IPS DF 4.7 (cell line): ENCODE data around the gene NDFIP2.

Experiments
- DNase-seq: peaks from one replicate; pipeline ENCODE4 v3.0.0-alpha.2; 2013; ENCODE audit warnings: low spot score; ENCODE audit errors: extremely low read depth

NDFIP2 gene

GRCh38 chr13:79458436-79458835 lies 22.5 kb upstream of the NDFIP2 start:
- DNase-seq = no peak

- DNase-seq = no peak
Measured at GRCh38 chr13:79459906-79460305, 21.0 kb upstream of the NDFIP2 start.

GRCh38 chr13:79462895-79463294 lies 18.1 kb upstream of the NDFIP2 start:
- DNase-seq = no peak

- DNase-seq = no peak
Measured at GRCh38 chr13:79463604-79464003, 17.4 kb upstream of the NDFIP2 start.

- no peak for DNase-seq
Measured at GRCh38 chr13:79466872-79467271, 14.1 kb upstream of the NDFIP2 start.

GRCh38 chr13:79468402-79468801 lies 12.6 kb upstream of the NDFIP2 start:
- no peak for DNase-seq

- no peak for DNase-seq
Measured at GRCh38 chr13:79468819-79469218, 12.1 kb upstream of the NDFIP2 start.

- DNase-seq = no peak
Measured at GRCh38 chr13:79469608-79470007, 11.3 kb upstream of the NDFIP2 start.

- DNase-seq = no peak
Measured at GRCh38 chr13:79470666-79471065, 10.3 kb upstream of the NDFIP2 start.

- no peak for DNase-seq
Measured at GRCh38 chr13:79475569-79475968, 5.4 kb upstream of the NDFIP2 start.

GRCh38 chr13:79477968-79478367 lies 3.0 kb upstream of the NDFIP2 start:
- DNase-seq = no peak

- DNase-seq = no peak
Measured at GRCh38 chr13:79479882-79480281, 1.1 kb upstream of the NDFIP2 start.

GRCh38 chr13:79481685-79482052 lies 714 bp downstream of the NDFIP2 start:
- DNase-seq = no peak

- DNase-seq = no peak
Measured at GRCh38 chr13:79482281-79482970, 1.5 kb downstream of the NDFIP2 start.

GRCh38 chr13:79483086-79483706 lies 2.2 kb downstream of the NDFIP2 start:
- no peak for DNase-seq

GRCh38 chr13:79485014-79485811 lies 4.3 kb downstream of the NDFIP2 start:
- DNase-seq = no peak

- no peak for DNase-seq
Measured at GRCh38 chr13:79486433-79487188, 5.7 kb downstream of the NDFIP2 start.

- DNase-seq = no peak
Measured at GRCh38 chr13:79490326-79490725, 9.4 kb downstream of the NDFIP2 start.

- no peak for DNase-seq
Measured at GRCh38 chr13:79490824-79491223, 9.9 kb downstream of the NDFIP2 start.

GRCh38 chr13:79491715-79492114 lies 10.8 kb downstream of the NDFIP2 start:
- DNase-seq = no peak

- no peak for DNase-seq
Measured at GRCh38 chr13:79492313-79492798, 11.4 kb downstream of the NDFIP2 start.
